Activated naive CD4-positive, alpha-beta T cell treated with anti-CD3 and anti-CD28 coated beads for 36 hours (primary cell): ENCODE results near the gene ACSF3. TPM values are rescaled to one million over a fixed set of nuclear protein-coding genes. Genes with fewer than 3 reads are reported as not detected.
"Not testable (repeated sequence)": the region's sequence is repeated elsewhere in the genome, so short reads cannot be mapped to it uniquely, and the experiment has no call there.

Experiments
- CTCF ChIA-PET: fragments of 350-600 bp; sonication (Branson Sonifier 250); formaldehyde crosslinking; loops from one replicate; lab custom pipeline; 2021; ENCODE audit warnings: antibody characterized with exemption; lab: Charles Lee
- DNase-seq: peaks from one replicate; pipeline ENCODE4 v3.0.0-alpha.2; 2020
- H3K27ac Mint-ChIP-seq: one replicate; pipeline ENCODE4 v1.8.0; 2021; ENCODE audit warnings: mild to moderate bottlenecking, mixed read lengths
- H3K27me3 Mint-ChIP-seq: one replicate; pipeline ENCODE4 v1.8.0; 2021; ENCODE audit warnings: low read depth, mixed read lengths
- H3K36me3 Mint-ChIP-seq: one replicate; pipeline ENCODE4 v1.8.0; 2021; ENCODE audit warnings: low read depth, mixed read lengths
- H3K4me1 Mint-ChIP-seq: one replicate; pipeline ENCODE4 v1.8.0; 2021; ENCODE audit warnings: low read depth, mixed read lengths
- H3K4me3 Mint-ChIP-seq: one replicate; pipeline ENCODE4 v1.8.0; 2021; ENCODE audit warnings: mild to moderate bottlenecking, moderate library complexity, mixed read lengths
- H3K9me3 Mint-ChIP-seq: one replicate; pipeline ENCODE4 v1.8.0; 2021; ENCODE audit warnings: mixed read lengths
- intact Hi-C: fragments of 100-400 bp; cut with micrococcal nuclease; formaldehyde crosslinking; loops from one replicate; pipeline ENCODE4 v1.15.1; 2023
- total RNA-seq, 2 experiments: library from RNA; stranded (reverse); gene quantifications; one replicate each; pipeline ENCODE4 v1.2.3, GENCODE V29; 2021

The ACSF3 gene
- total RNA-seq, 2 experiments from 2014 or later: 26.1 to 26.7 TPM

- H3K36me3 Mint-ChIP-seq: no peaks in the 10 kb centered on the region
- peak; percentile 15 for DNase-seq
- H3K27ac Mint-ChIP-seq: no peak overlapping the region
- H3K9me3 Mint-ChIP-seq: no peaks in the 10 kb centered on the region
- H3K4me3 Mint-ChIP-seq: no peak overlapping the region
- intact Hi-C loops: no loop called here
- no peaks in the 10 kb centered on the region for H3K27me3 Mint-ChIP-seq
- CTCF ChIA-PET: no interaction called here
- H3K4me1 Mint-ChIP-seq: no peaks in the 10 kb centered on the region
Measured at GRCh38 chr16:89060207-89060794, 33.4 kb upstream of the ACSF3 start.

DNA sequence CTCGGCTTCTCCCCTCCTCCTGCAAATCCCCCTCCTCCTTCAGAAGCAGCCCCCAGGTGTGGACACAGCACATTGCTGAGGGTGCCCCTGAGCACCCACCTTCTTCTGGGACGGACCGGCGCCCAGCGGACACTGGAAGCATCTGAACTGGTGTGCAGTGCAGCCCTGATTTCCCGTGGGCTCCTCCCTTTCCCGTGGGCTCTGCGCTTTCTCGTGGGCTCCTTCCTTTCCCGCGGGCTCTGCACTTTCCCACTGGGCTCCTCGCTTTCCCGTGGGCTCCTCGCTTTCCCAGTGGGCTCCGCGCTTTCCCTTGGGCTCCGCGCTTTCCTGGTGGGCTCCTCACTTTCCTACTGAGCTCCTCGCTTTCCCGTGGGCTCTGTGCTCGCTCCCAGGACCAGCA lies 32.6 kb upstream of the ACSF3 start:
- no peaks in the 10 kb centered on the region for H3K36me3 Mint-ChIP-seq
- intact Hi-C loops: no loop called here
- no peak for DNase-seq
- no peaks in the 10 kb centered on the region for H3K9me3 Mint-ChIP-seq
- H3K27me3 Mint-ChIP-seq: no peaks in the 10 kb centered on the region
- CTCF ChIA-PET: no interaction called here
- H3K4me3 Mint-ChIP-seq: no peak overlapping the region
- no peak overlapping the region for H3K27ac Mint-ChIP-seq
- H3K4me1 Mint-ChIP-seq: no peaks in the 10 kb centered on the region

DNA sequence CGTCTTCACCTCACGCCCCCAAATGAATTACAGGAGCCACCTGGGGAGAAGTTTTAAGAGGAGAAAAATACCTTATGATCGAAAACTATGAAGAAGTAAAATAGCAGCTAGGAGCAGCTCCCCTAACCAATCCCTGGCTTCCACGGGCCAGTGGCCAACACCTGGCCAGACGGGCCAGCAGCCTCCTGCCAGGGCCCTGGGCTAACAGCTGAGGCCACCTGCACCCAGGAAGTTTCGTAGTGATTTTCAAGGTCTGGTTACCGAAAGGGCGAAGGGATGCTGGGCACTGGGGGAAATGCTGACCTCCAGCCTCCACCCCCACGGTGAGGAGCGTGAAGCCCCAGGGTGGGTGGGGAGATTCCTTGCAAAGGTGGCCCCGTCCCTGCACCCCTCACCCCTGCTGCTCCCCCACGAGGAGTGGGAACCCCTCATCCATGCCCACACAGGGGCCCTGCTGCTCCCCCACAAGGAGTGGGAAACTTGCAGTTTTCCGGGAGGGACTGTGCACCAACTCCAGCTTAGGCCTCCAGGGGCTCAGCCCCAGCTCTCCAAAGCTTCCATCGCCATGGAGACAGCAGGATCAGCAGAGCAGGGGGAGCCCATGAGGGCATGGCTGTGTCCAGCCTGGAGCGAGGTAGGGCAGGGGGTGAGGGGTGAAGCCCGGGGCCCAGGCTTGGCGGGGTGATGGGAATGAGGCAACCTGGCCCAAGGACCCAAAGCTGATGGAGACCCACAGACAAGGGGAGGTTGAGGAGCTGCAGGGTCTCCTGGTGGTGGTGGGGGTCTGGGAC lies 31.9 kb upstream of the ACSF3 start:
- H3K27ac Mint-ChIP-seq: no peak overlapping the region
- DNase-seq: no peak
- H3K4me1 Mint-ChIP-seq: no peaks in the 10 kb centered on the region
- no peaks in the 10 kb centered on the region for H3K36me3 Mint-ChIP-seq
- no peaks in the 10 kb centered on the region for H3K27me3 Mint-ChIP-seq
- no peaks in the 10 kb centered on the region for H3K9me3 Mint-ChIP-seq
- intact Hi-C loops: no loop called here
- CTCF ChIA-PET: no interaction called here
- no peak overlapping the region for H3K4me3 Mint-ChIP-seq

- no peaks in the 10 kb centered on the region for H3K36me3 Mint-ChIP-seq
- no peak overlapping the region for H3K4me3 Mint-ChIP-seq
- CTCF ChIA-PET: no interaction called here
- H3K27ac Mint-ChIP-seq: no peak overlapping the region
- H3K27me3 Mint-ChIP-seq: no peaks in the 10 kb centered on the region
- DNase-seq: no peak
- intact Hi-C loops: no loop called here
- no peaks in the 10 kb centered on the region for H3K4me1 Mint-ChIP-seq
- H3K9me3 Mint-ChIP-seq: no peaks in the 10 kb centered on the region
Measured at GRCh38 chr16:89062389-89063345, 31.0 kb upstream of the ACSF3 start.

DNA sequence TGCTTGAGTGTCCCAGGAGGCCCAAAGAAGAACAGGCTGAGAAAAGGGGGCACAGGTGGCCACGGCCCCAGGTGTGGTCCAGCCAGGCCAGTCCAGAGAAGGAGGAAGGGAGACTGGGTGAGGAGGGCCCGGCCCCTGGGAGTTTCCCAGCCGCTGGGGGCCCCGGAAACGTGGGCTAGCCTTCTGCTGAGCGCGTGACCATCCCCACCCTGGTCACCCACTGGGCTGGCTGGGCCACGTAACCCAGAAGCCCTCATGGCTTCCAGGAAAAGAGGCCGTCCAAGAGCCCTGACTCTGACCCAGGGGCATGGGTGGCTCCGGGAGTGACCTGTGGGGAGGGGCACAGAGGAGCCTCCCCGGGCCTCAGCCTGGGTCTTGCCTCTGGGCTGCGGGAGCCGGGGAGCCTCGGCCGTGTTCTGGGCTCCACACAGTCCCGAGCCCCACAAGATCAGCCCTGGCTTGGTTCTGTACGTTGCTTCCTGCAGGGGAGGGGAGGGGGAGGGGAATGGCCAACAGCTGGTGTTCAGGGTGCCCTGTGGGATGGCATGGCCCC lies 29.8 kb upstream of the ACSF3 start:
- DNase-seq: no peak
- Mint-ChIP-seq H3K9me3 (no peaks in the 10 kb centered on the region), H3K4me3 (no peak overlapping the region), H3K27ac (no peak overlapping the region), H3K27me3 (no peaks in the 10 kb centered on the region), H3K36me3 (no peaks in the 10 kb centered on the region), H3K4me1 (no peaks in the 10 kb centered on the region)
- intact Hi-C loops: no loop called here
- CTCF ChIA-PET: no interaction called here

DNA sequence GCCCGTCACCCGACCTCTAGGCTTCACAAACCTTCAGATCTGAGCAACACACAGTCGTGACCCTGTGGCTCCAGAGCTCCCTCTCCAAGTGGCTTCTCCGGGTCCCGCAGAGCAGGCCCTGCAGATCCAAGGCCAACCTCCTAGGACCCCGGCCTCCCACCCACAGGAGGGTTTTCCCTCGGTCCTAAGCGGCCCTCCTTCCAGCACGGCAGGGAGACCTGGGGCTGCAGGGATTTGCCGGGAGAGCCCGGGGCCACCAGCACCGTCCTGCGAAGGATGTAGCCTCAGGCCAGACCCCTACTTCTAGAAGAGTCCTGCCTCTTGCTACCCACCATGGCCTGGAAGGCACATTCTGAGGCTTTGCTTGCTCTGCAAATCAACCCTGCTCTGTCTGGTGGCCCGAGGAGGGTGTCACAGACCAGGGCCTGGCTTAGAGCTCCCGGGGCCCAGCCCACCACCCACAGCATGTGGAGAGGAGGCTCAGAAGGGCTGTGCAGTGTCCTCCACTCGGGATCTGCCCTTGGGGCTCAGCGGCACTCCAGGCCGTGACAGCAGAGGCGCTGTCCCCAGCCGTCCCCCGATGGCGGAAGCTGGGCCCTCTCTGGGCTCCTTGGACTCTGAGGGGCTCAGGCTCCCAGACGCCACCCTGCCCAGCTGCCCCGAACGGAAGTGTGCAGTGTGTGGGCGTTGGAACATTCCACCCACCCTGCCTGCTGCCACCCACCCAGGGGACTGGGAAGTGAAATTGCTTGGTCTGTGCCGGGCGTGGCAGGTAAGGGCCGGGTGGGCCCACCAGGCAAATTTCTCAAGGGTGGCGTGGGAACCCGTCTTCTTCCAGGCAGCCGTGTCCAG lies 28.8 kb upstream of the ACSF3 start:
- CTCF ChIA-PET: no interaction called here

DNA sequence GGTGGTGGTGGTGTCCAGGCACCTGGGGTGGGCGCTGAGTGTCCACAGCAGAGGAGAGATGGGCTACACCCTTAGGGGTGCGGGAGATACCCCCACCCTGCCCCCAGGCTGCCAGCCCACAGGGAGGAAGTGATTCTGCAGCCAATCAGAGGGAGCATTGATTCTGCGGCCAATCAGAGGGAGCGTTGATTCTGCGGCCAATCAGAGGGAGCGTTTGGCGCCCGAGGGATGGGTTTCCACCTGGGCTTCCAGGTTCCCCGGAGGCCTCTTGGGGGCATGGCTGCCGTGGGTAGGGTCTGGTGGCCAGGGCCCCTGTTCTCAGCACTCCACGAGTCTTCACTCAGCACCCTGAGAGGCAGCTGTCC lies 28.2 kb upstream of the ACSF3 start:
- CTCF ChIA-PET: no interaction called here
- Mint-ChIP-seq H3K4me3 (no peak overlapping the region), H3K9me3 (no peaks in the 10 kb centered on the region), H3K36me3 (no peaks in the 10 kb centered on the region), H3K27ac (no peak overlapping the region), H3K4me1 (no peaks in the 10 kb centered on the region), H3K27me3 (no peaks in the 10 kb centered on the region)
- no peak for DNase-seq
- intact Hi-C loops: no loop called here

More for the DNA sequence above, 28.8 kb upstream of the ACSF3 start:
- DNase-seq: no peak
- H3K36me3 Mint-ChIP-seq: no peaks in the 10 kb centered on the region
- no peak overlapping the region for H3K4me3 Mint-ChIP-seq
- no peak overlapping the region for H3K27ac Mint-ChIP-seq
- intact Hi-C loops: no loop called here
- no peaks in the 10 kb centered on the region for H3K4me1 Mint-ChIP-seq
- no peaks in the 10 kb centered on the region for H3K9me3 Mint-ChIP-seq
- no peaks in the 10 kb centered on the region for H3K27me3 Mint-ChIP-seq

- Mint-ChIP-seq H3K4me1 (no peaks in the 10 kb centered on the region), H3K4me3 (no peak overlapping the region)
Measured at GRCh38 chr16:89066721-89067120, 26.9 kb upstream of the ACSF3 start.

DNA sequence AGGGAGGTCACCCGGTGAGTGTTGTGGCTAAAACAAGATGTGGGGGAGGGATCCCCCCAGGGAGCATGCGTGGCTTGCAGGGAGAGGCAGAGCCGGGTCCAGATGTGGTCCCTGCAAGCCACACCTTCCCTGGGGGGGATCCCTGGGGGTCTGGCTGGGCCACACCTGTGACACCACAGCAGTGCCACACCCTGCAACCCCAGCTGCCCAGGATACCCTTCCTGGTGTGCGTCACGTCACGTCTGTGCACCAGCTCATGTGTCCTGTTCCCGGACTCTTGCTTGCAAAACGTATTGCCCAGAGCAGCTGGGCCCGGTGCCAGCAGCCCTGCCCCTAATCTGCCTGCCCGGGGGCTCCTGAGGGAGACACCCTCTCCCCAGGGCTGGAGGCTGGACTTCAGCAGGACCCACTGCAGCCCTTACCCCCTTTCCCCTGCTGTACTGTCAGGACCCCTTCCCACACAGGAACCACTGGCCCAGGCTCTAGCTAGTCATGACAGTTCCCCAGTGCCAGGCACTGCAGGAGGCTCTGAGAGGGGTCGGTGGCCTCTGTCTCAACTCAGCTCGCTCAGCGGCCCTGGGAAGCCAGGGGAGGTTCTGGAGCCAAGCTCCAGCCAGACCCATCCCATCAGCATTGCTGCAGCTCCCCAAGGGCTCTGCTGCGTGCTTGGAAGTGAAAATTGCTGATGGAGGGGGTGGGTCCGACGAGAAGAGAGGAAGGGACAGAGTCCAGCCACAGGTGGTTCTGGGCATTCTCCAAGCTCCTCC lies 25.8 kb upstream of the ACSF3 start:
- CTCF ChIA-PET: no interaction called here

More at GRCh38 chr16:89066721-89067120, 26.9 kb upstream of the ACSF3 start:
- H3K27me3 Mint-ChIP-seq: no peaks in the 10 kb centered on the region
- CTCF ChIA-PET: no interaction called here
- intact Hi-C loops: no loop called here
- H3K27ac Mint-ChIP-seq: no peak overlapping the region
- H3K36me3 Mint-ChIP-seq: no peaks in the 10 kb centered on the region
- no peak for DNase-seq
- no peaks in the 10 kb centered on the region for H3K9me3 Mint-ChIP-seq

GRCh38 chr16:89068814-89069616 lies 24.6 kb upstream of the ACSF3 start:
- H3K4me3 Mint-ChIP-seq, intact Hi-C loops, H3K4me1 Mint-ChIP-seq, CTCF ChIA-PET, H3K36me3 Mint-ChIP-seq, H3K9me3 Mint-ChIP-seq, H3K27ac Mint-ChIP-seq, DNase-seq, H3K27me3 Mint-ChIP-seq: not testable (repeated sequence)

More for the DNA sequence above, 25.8 kb upstream of the ACSF3 start:
- no peaks in the 10 kb centered on the region for H3K9me3 Mint-ChIP-seq
- no peaks in the 10 kb centered on the region for H3K36me3 Mint-ChIP-seq
- no peak overlapping the region for H3K27ac Mint-ChIP-seq
- intact Hi-C loops: no loop called here
- no peak overlapping the region for H3K4me3 Mint-ChIP-seq
- H3K4me1 Mint-ChIP-seq: no peaks in the 10 kb centered on the region
- H3K27me3 Mint-ChIP-seq: no peaks in the 10 kb centered on the region
- no peak for DNase-seq

DNA sequence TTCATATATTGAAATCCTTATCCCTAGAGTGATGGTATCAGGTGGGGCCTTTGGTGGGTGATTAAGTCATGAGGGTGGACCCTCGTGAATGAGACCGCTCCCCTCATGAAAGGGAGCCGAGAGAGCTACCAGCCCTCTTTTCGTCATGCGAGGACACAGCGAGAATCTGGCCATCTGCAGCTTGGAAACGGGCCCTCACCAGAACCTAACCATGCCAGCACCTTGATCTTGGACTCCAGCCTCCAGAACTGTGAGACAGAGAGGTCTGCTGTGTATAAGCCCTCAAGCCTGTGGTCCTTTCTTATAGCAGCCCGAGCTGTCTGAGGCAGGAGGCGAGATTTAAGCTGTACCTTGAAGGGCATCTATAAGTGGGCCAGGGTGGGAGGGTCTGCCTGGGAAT lies 23.7 kb upstream of the ACSF3 start:
- Mint-ChIP-seq H3K4me3 (no peak overlapping the region), H3K36me3 (no peaks in the 10 kb centered on the region), H3K9me3 (no peaks in the 10 kb centered on the region), H3K27me3 (no peaks in the 10 kb centered on the region), H3K4me1 (no peaks in the 10 kb centered on the region), H3K27ac (no peak overlapping the region)
- intact Hi-C loops: no loop called here
- DNase-seq: no peak
- CTCF ChIA-PET: no interaction called here
